Astrocyte (in vitro differentiated cells and primary cell): ENCODE measurements around the gene SNCG. TPM values are rescaled to one million over a fixed set of nuclear protein-coding genes. Genes with fewer than 3 reads are reported as not detected.

Source experiments
- DNase-seq: peaks from one replicate; pipeline ENCODE4 v3.0.0-alpha.2; 2010; ENCODE audit warnings: low read depth
- FAIRE-seq: peaks from 2 replicates; lab custom pipeline; 2011; peaks lifted over from hg19 to GRCh38; lab: Jason Lieb, UNC
- H2AFZ ChIP-seq: 2 replicates; pipeline ENCODE4 v1.6.0; 2012; ENCODE audit warnings: low read depth, low read length, inconsistent platforms
- H3K27ac ChIP-seq: 2 replicates; pipeline ENCODE4 v1.5.1; 2011; ENCODE audit warnings: low read depth, low read length, inconsistent platforms
- H3K27me3 ChIP-seq: 2 replicates; pipeline ENCODE4 v1.6.0; 2011; ENCODE audit warnings: low read length, inconsistent platforms; ENCODE audit not compliant: insufficient read depth
- H3K36me3 ChIP-seq: 2 replicates; pipeline ENCODE4 v1.5.1; 2011; ENCODE audit warnings: low read length, inconsistent platforms; ENCODE audit not compliant: insufficient read depth
- H3K4me1 ChIP-seq: 2 replicates; pipeline ENCODE4 v1.5.1; 2011; ENCODE audit warnings: low read length, inconsistent platforms; ENCODE audit not compliant: insufficient read depth
- H3K4me2 ChIP-seq: 2 replicates; pipeline ENCODE4 v1.6.0; 2012; ENCODE audit warnings: low read length, inconsistent platforms
- H3K4me3 ChIP-seq: 2 replicates; pipeline ENCODE4 v1.5.1; 2011; ENCODE audit warnings: low read depth, mild to moderate bottlenecking, low read length, inconsistent platforms; ENCODE audit not compliant: insufficient read depth
- H3K79me2 ChIP-seq: 2 replicates; pipeline ENCODE4 v1.6.0; 2012; ENCODE audit warnings: mild to moderate bottlenecking, low read length, inconsistent platforms; ENCODE audit not compliant: insufficient read depth
- H3K9ac ChIP-seq: 2 replicates; pipeline ENCODE4 v1.6.0; 2012; ENCODE audit warnings: mild to moderate bottlenecking, low read length, inconsistent platforms
- H3K9me3 ChIP-seq: 2 replicates; pipeline ENCODE4 v1.5.1; 2012; ENCODE audit warnings: low read depth, mild to moderate bottlenecking, low read length, inconsistent platforms; ENCODE audit not compliant: insufficient read depth
- H4K20me1 ChIP-seq: 2 replicates; pipeline ENCODE4 v1.6.0; 2012; ENCODE audit warnings: low read length, inconsistent platforms; ENCODE audit not compliant: insufficient read depth
- H3K27ac Mint-ChIP-seq: one replicate; pipeline ENCODE4 v1.8.0; 2021; ENCODE audit warnings: mild to moderate bottlenecking, mixed read lengths; ENCODE audit not compliant: unreplicated experiment
- H3K27me3 Mint-ChIP-seq: one replicate; pipeline ENCODE4 v1.8.0; 2021; ENCODE audit warnings: low read depth, mixed read lengths; ENCODE audit not compliant: unreplicated experiment
- H3K36me3 Mint-ChIP-seq: one replicate; pipeline ENCODE4 v1.8.0; 2021; ENCODE audit warnings: low read depth, mixed read lengths; ENCODE audit not compliant: unreplicated experiment
- H3K4me1 Mint-ChIP-seq: one replicate; pipeline ENCODE4 v1.8.0; 2021; ENCODE audit warnings: low read depth, mixed read lengths; ENCODE audit not compliant: unreplicated experiment
- H3K4me3 Mint-ChIP-seq: one replicate; pipeline ENCODE4 v1.8.0; 2021; ENCODE audit warnings: mild to moderate bottlenecking, moderate library complexity, mixed read lengths; ENCODE audit not compliant: unreplicated experiment
- H3K9me3 Mint-ChIP-seq: one replicate; pipeline ENCODE4 v1.8.0; 2021; ENCODE audit warnings: mild to moderate bottlenecking, mixed read lengths; ENCODE audit not compliant: unreplicated experiment
- CTCF ChIP-seq: IDR thresholded peaks from 2 replicates; pipeline ENCODE4 v1.5.1; 2011; ENCODE audit warnings: low read depth, mild to moderate bottlenecking, inconsistent platforms, low read length, moderate library complexity; ENCODE audit not compliant: insufficient read depth
- EZH2 ChIP-seq: IDR thresholded peaks from 2 replicates; pipeline ENCODE4 v1.6.1; 2012; ENCODE audit warnings: mild to moderate bottlenecking, low read length, inconsistent platforms; ENCODE audit not compliant: insufficient read depth
- total RNA-seq: library from RNA; stranded (reverse); gene quantifications from 2 replicates; pipeline ENCODE4 v1.2.1, GENCODE V29; 2021

SNCG gene
- total RNA-seq, 1 donor from 2014 or later: 3.0 TPM

- H3K4me2 ChIP-seq: no peak overlapping the region
- H3K36me3 ChIP-seq: no peaks in the 10 kb centered on the region
- no peaks in the 10 kb centered on the region for H3K9me3 Mint-ChIP-seq
- H3K27ac Mint-ChIP-seq: no peak overlapping the region
- H3K4me1 ChIP-seq: peaks cover 24% of the 10 kb centered on the region
- no peaks in the 10 kb centered on the region for H4K20me1 ChIP-seq
- peaks cover 11% of the 10 kb centered on the region for H3K4me1 Mint-ChIP-seq
- H3K27me3 ChIP-seq: no peaks in the 10 kb centered on the region
- no peaks in the 10 kb centered on the region for H3K9me3 ChIP-seq
- FAIRE-seq: no peak
- no peaks in the 10 kb centered on the region for H3K79me2 ChIP-seq
- DNase-seq: no peak
- H3K36me3 Mint-ChIP-seq: peaks cover 3% of the 10 kb centered on the region
- TF ChIP-seq CTCF (no peak), EZH2 (no peak)
- peaks cover 5% of the 10 kb centered on the region for H3K27me3 Mint-ChIP-seq
- no peak overlapping the region for H3K4me3 Mint-ChIP-seq
- no peak overlapping the region for H2AFZ ChIP-seq
- no peak overlapping the region for H3K27ac ChIP-seq
- H3K4me3 ChIP-seq: no peak overlapping the region
- no peak overlapping the region for H3K9ac ChIP-seq
Measured at GRCh38 chr10:86961481-86962091, 3.2 kb downstream of the SNCG start.

GRCh38 chr10:86962136-86962980 is 4.0 kb downstream of the SNCG start:
- no peak overlapping the region for H3K4me3 Mint-ChIP-seq
- Histone ChIP-seq H3K4me1 (peaks cover 27% of the 10 kb centered on the region), H3K27me3 (no peaks in the 10 kb centered on the region), H3K4me3 (no peak overlapping the region), H3K9me3 (no peaks in the 10 kb centered on the region), H4K20me1 (no peaks in the 10 kb centered on the region), H3K4me2 (no peak overlapping the region), H2AFZ (no peak overlapping the region), H3K27ac (no peak overlapping the region), H3K79me2 (no peaks in the 10 kb centered on the region), H3K36me3 (no peaks in the 10 kb centered on the region), H3K9ac (no peak overlapping the region)
- peaks cover 3% of the 10 kb centered on the region for H3K36me3 Mint-ChIP-seq
- DNase-seq: no peak
- H3K9me3 Mint-ChIP-seq: no peaks in the 10 kb centered on the region
- no peak for FAIRE-seq
- H3K27ac Mint-ChIP-seq: no peak overlapping the region
- H3K4me1 Mint-ChIP-seq: peaks cover 12% of the 10 kb centered on the region
- no peak for TF ChIP-seq CTCF
- no peak for TF ChIP-seq EZH2
- H3K27me3 Mint-ChIP-seq: peaks cover 6% of the 10 kb centered on the region

GRCh38 chr10:86962981-86963310 is 4.5 kb downstream of the SNCG start:
- Histone ChIP-seq H3K79me2 (no peaks in the 10 kb centered on the region), H3K9me3 (no peaks in the 10 kb centered on the region), H4K20me1 (no peaks in the 10 kb centered on the region), H3K9ac (no peak overlapping the region), H3K27me3 (no peaks in the 10 kb centered on the region), H2AFZ (no peak overlapping the region), H3K36me3 (no peaks in the 10 kb centered on the region), H3K4me1 (peaks cover 27% of the 10 kb centered on the region), H3K27ac (no peak overlapping the region), H3K4me3 (no peak overlapping the region), H3K4me2 (no peak overlapping the region)
- peaks cover 12% of the 10 kb centered on the region for H3K4me1 Mint-ChIP-seq
- H3K9me3 Mint-ChIP-seq: no peaks in the 10 kb centered on the region
- no peak overlapping the region for H3K27ac Mint-ChIP-seq
- no peak for TF ChIP-seq EZH2
- TF ChIP-seq CTCF: no peak
- peaks cover 3% of the 10 kb centered on the region for H3K36me3 Mint-ChIP-seq
- H3K4me3 Mint-ChIP-seq: no peak overlapping the region
- FAIRE-seq (no peak), DNase-seq (no peak)
- H3K27me3 Mint-ChIP-seq: peaks cover 9% of the 10 kb centered on the region
